Ishikawa (cell line): ENCODE data around the gene ZNF215.

Source experiments
- CEBPB ChIP-seq: IDR thresholded peaks from 2 replicates; pipeline ENCODE4 v1.6.1; 2012
- CREB1 ChIP-seq: IDR thresholded peaks from 2 replicates; pipeline ENCODE4 v1.6.1; 2012; ENCODE audit warnings: low read depth
- EGR1 ChIP-seq: IDR thresholded peaks from 2 replicates; pipeline ENCODE4 v1.6.1; 2012
- EP300 ChIP-seq: IDR thresholded peaks from 2 replicates; pipeline ENCODE4 v1.6.1; 2012; ENCODE audit warnings: borderline replicate concordance
- FOXM1 ChIP-seq: IDR thresholded peaks from 2 replicates; pipeline ENCODE4 v1.6.1; 2012; ENCODE audit warnings: low read depth, borderline replicate concordance
- MAX ChIP-seq: IDR thresholded peaks from 2 replicates; pipeline ENCODE4 v1.6.1; 2012
- NFIC ChIP-seq: IDR thresholded peaks from 2 replicates; pipeline ENCODE4 v1.6.1; 2012
- REST ChIP-seq: IDR thresholded peaks from 2 replicates; pipeline ENCODE4 v1.6.1; 2012; ENCODE audit warnings: low read depth, mild to moderate bottlenecking
- TAF1 ChIP-seq: IDR thresholded peaks from 2 replicates; pipeline ENCODE4 v1.6.1; 2012; ENCODE audit warnings: low read depth, mild to moderate bottlenecking
- TCF12 ChIP-seq: IDR thresholded peaks from 2 replicates; pipeline ENCODE4 v1.6.1; 2012; ENCODE audit warnings: low read depth
- TEAD4 ChIP-seq: IDR thresholded peaks from 2 replicates; pipeline ENCODE4 v1.6.1; 2012

DNA sequence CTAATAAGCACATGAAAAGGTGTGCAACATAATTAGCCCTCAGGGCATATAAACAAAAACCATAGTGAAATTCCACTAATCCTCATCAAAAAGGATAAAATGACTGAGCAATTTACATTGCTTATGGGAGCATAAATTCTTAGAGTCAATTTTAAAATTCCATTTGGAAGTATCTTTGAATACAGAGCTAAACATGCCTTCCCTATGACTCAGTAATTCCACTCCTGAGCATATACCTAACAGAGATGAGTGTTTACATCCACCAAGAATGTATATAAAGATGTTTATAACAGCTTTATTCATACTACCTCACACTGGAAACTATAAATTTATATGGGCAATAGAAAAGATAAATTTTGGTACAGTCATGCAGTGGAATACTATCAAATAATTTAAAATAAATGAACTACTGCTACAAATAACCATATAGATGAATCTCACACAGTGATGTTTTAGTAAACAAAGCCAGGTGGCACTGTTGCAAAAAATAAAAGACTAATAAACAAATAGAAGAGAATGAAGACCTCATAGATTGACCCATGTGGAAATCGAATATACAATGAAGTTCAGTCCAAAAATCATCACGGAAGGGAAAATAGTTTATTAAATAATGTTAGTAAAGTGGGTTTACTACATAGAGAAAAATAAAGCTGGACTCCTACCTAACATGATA, 25.8 kb upstream of the ZNF215 start:
- no peak for TF ChIP-seq FOXM1
- TF ChIP-seq EP300 = no peak
- TF ChIP-seq TEAD4 = no peak
- no peak for TF ChIP-seq CEBPB
- TF ChIP-seq EGR1 = no peak
- no peak for TF ChIP-seq TCF12
- no peak for TF ChIP-seq MAX
- TF ChIP-seq REST = no peak
- no peak for TF ChIP-seq TAF1
- no peak for TF ChIP-seq NFIC
- TF ChIP-seq CREB1 = no peak
